GM19438 (cell line): ENCODE data around the gene TSC2.
"Not testable (repeated sequence)": the region's sequence is repeated elsewhere in the genome, so short reads cannot be mapped to it uniquely, and the experiment has no call there.

ENCODE experiments used
- ATAC-seq: cut with Tn5 transposase; IDR thresholded peaks from one replicate; pipeline ENCODE4 v1.9.1; 2021; ENCODE audit warnings: low read depth; ENCODE audit not compliant: unreplicated experiment

Gene TSC2

GRCh38 chr16:2115591-2115973, 67.8 kb downstream of the TSC2 start:
- ATAC-seq: no peak

- not testable (repeated sequence) for ATAC-seq
Observed at GRCh38 chr16:2116428-2116827, 68.6 kb downstream of the TSC2 start.

GRCh38 chr16:2117341-2117740, 69.6 kb downstream of the TSC2 start:
- ATAC-seq: not testable (repeated sequence)

GRCh38 chr16:2117960-2118722, 70.4 kb downstream of the TSC2 start:
- ATAC-seq: not testable (repeated sequence)

- ATAC-seq: not testable (repeated sequence)
Observed at GRCh38 chr16:2121325-2121724, 73.5 kb downstream of the TSC2 start.

- ATAC-seq: no peak
Observed at GRCh38 chr16:2121853-2122252, 74.1 kb downstream of the TSC2 start.

GRCh38 chr16:2122429-2122828, 74.6 kb downstream of the TSC2 start:
- no peak for ATAC-seq

GRCh38 chr16:2122934-2123683, 75.3 kb downstream of the TSC2 start:
- ATAC-seq: not testable (repeated sequence)

- not testable (repeated sequence) for ATAC-seq
Observed at GRCh38 chr16:2123706-2124376, 76.1 kb downstream of the TSC2 start.

- not testable (repeated sequence) for ATAC-seq
Observed at GRCh38 chr16:2124377-2124693, 76.5 kb downstream of the TSC2 start.

- not testable (repeated sequence) for ATAC-seq
Observed at GRCh38 chr16:2124694-2125444, 77.1 kb downstream of the TSC2 start.

GRCh38 chr16:2125609-2126008, 77.8 kb downstream of the TSC2 start:
- ATAC-seq: not testable (repeated sequence)

GRCh38 chr16:2126161-2126743, 78.5 kb downstream of the TSC2 start:
- not testable (repeated sequence) for ATAC-seq

- ATAC-seq: not testable (repeated sequence)
Observed at GRCh38 chr16:2126928-2127556, 79.3 kb downstream of the TSC2 start.

GRCh38 chr16:2127630-2128280, 80.0 kb downstream of the TSC2 start:
- not testable (repeated sequence) for ATAC-seq

- ATAC-seq: not testable (repeated sequence)
Observed at GRCh38 chr16:2129251-2129650, 81.5 kb downstream of the TSC2 start.

- ATAC-seq: not testable (repeated sequence)
Observed at GRCh38 chr16:2129890-2130447, 82.2 kb downstream of the TSC2 start.

GRCh38 chr16:2133797-2134196, 86.0 kb downstream of the TSC2 start:
- ATAC-seq: not testable (repeated sequence)

GRCh38 chr16:2135071-2135470, 87.3 kb downstream of the TSC2 start:
- ATAC-seq: not testable (repeated sequence)
